ENCODE measurements around the gene LIPH. TPM values are rescaled to one million over a fixed set of nuclear protein-coding genes. Genes with fewer than 3 reads are reported as not detected.

LIPH gene
- total RNA-seq, 1 donor from 2014 or later: not detected

DNA sequence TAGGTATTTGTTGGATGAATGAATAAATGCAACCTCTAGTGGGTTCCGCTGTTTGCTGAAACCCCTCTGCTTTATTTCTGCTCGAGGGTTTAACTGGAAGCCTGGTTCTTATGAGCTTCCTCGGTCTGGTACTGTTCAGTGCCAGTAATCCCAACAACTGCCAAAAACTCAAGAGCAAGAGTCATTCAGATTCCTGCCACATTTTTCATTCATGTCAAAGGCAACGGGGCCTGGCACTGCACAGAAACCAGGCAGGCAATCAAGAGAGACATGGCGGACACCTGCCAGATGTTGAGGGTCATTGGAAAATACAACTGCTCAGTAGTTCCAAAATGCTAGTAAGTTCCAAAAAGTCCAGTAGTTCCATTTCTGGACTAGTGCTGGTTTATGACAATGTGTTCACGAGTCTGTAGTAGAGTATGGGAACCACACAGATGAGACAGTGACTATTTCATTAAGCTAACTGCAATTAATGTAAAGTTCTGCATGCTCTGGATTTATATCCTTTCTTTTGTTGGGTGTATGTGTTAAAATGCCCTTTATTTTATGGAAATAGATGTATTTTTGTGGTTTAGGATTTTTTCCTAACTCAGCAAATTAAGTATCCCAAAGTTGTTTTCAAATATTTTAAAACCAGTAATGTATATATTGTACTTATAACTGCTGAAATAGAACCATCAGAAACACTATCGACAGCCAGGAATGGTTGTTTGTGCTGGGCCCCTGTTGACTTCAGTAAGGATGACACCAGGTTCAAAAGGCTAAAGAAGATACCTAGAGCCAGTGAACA, 30.8 kb downstream of the LIPH start:
- DNase-seq (ENCODE audit: low read depth, low spot score): no peak
- H3K27me3 Mint-ChIP-seq (ENCODE audit: low read depth): peaks cover 69% of the 10 kb centered on the region
- H3K27ac Mint-ChIP-seq (ENCODE audit: unreplicated experiment): no peak overlapping the region
- H3K36me3 Mint-ChIP-seq (ENCODE audit: low read depth): no peaks in the 10 kb centered on the region
- H3K4me3 Mint-ChIP-seq: no peak overlapping the region
- H3K9me3 Mint-ChIP-seq: no peaks in the 10 kb centered on the region
- TF ChIP-seq, protein P1, sequence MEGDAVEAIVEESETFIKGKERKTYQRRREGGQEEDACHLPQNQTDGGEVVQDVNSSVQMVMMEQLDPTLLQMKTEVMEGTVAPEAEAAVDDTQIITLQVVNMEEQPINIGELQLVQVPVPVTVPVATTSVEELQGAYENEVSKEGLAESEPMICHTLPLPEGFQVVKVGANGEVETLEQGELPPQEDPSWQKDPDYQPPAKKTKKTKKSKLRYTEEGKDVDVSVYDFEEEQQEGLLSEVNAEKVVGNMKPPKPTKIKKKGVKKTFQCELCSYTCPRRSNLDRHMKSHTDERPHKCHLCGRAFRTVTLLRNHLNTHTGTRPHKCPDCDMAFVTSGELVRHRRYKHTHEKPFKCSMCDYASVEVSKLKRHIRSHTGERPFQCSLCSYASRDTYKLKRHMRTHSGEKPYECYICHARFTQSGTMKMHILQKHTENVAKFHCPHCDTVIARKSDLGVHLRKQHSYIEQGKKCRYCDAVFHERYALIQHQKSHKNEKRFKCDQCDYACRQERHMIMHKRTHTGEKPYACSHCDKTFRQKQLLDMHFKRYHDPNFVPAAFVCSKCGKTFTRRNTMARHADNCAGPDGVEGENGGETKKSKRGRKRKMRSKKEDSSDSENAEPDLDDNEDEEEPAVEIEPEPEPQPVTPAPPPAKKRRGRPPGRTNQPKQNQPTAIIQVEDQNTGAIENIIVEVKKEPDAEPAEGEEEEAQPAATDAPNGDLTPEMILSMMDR (conservative IDR thresholded peaks at IDR 0.05): no peak
- no peaks in the 10 kb centered on the region for H3K4me1 Mint-ChIP-seq

GRCh38 chr3:185519021-185519420, 33.4 kb downstream of the LIPH start:
- Mint-ChIP-seq H3K4me1 (no peaks in the 10 kb centered on the region), H3K27me3 (ENCODE audit: low read depth) (peaks cover 65% of the 10 kb centered on the region), H3K4me3 (no peak overlapping the region), H3K27ac (ENCODE audit: unreplicated experiment) (no peak overlapping the region), H3K9me3 (no peaks in the 10 kb centered on the region), H3K36me3 (ENCODE audit: low read depth) (no peaks in the 10 kb centered on the region)
- no peak for DNase-seq (ENCODE audit: low read depth, low spot score)
- TF ChIP-seq, protein P1 (conservative IDR thresholded peaks at IDR 0.05): no peak

DNA sequence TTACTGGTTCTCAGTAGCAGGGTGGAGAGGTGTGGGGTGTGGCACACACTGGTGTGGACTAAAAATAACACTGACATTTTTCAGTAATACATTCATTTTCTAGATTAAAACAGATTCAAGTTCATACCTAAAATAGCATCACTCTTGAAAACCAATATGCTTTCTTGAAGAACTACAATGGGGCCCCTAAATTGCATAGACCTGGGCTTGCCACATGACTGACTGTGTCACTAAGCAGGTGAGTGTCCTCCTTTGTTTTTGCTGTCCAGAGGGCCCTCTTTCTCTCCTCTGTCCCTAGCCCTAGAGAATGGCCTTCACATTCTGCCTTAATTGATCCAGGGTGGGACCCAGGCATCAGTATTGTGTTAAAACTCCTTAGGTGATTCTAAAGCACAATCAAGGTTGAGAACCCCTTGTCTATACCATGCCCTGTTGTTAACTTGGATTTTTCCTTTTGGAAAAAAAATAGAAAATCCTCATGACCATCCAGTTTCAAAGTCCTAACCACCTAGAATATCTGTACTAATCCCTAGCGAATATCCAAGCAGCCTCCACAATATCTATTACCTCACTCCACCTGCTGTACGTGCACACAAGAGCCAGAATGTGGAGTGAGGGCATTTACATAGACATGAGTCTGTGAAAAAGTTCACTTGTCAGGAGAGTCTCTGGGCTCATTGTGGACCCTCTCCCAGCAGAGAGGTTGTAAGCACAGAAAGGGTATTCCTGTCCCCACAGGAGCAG, 34.8 kb downstream of the LIPH start:
- Mint-ChIP-seq H3K9me3 (no peaks in the 10 kb centered on the region), H3K27me3 (ENCODE audit: low read depth) (peaks cover 66% of the 10 kb centered on the region), H3K4me3 (no peak overlapping the region), H3K27ac (ENCODE audit: unreplicated experiment) (no peak overlapping the region), H3K36me3 (ENCODE audit: low read depth) (no peaks in the 10 kb centered on the region), H3K4me1 (no peaks in the 10 kb centered on the region)
- no peak for DNase-seq (ENCODE audit: low read depth, low spot score)
- TF ChIP-seq, protein P1 (conservative IDR thresholded peaks at IDR 0.05): no peak

DNA sequence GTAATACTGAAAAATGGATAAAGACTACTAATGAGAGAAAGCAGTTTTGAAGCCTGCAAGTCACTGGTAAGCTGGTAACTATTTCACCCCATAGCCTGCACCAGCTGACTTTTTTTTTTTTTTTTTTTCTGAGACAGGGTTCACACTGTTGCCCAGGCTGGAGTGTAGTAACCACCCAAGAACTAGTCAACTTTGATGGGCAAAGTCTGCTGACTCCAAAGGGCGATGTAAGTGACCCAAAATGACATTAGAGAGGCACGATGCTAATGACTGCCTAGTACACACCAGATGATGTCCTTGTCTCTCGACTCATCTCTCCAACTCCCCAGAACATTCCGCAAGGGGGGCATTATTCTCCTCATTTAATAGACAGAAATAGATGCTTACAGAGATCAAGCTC, 40.7 kb downstream of the LIPH start:
- no peaks in the 10 kb centered on the region for H3K9me3 Mint-ChIP-seq
- peaks cover 25% of the 10 kb centered on the region for H3K27me3 Mint-ChIP-seq (ENCODE audit: low read depth)
- no peak overlapping the region for H3K27ac Mint-ChIP-seq (ENCODE audit: unreplicated experiment)
- no peaks in the 10 kb centered on the region for H3K4me1 Mint-ChIP-seq
- TF ChIP-seq, protein P1 (conservative IDR thresholded peaks at IDR 0.05): no peak
- no peak for DNase-seq (ENCODE audit: low read depth, low spot score)
- no peaks in the 10 kb centered on the region for H3K36me3 Mint-ChIP-seq (ENCODE audit: low read depth)
- no peak overlapping the region for H3K4me3 Mint-ChIP-seq

DNA sequence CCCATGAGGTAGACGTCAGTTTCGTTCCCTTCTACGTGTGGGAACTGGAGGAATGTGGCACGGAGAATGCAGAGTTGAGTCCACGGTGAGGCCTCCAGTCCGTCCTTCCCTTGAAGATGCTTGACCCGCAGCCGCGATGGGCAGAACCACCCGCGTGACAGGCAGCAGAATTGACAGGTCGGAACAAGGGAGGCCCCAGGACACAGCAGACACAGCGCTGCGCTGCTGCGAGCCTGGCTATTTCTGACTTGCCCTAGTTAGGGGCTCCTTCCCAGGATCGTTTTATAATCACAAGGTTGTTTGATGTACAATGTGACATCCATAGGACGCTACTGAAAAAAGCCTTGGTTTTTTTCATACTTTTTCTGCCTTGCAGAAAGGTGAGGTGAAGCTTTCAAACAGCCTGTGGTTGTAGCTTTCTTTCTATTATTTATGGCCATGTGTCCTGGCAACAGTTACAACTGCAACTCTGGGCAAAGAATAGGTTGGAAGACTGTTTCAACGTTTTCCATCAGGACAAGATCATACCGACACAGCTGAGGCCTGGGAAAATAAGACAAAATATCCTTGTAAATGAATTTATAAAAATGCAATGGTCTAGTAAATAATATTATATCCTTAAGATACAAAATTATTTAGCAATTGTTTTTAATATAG, 43.9 kb downstream of the LIPH start:
- H3K4me1 Mint-ChIP-seq: no peaks in the 10 kb centered on the region
- peaks cover 16% of the 10 kb centered on the region for H3K27me3 Mint-ChIP-seq (ENCODE audit: low read depth)
- H3K27ac Mint-ChIP-seq (ENCODE audit: unreplicated experiment): no peak overlapping the region
- no peaks in the 10 kb centered on the region for H3K9me3 Mint-ChIP-seq
- H3K4me3 Mint-ChIP-seq: no peak overlapping the region
- DNase-seq (ENCODE audit: low read depth, low spot score): no peak
- TF ChIP-seq, protein P1 (conservative IDR thresholded peaks at IDR 0.05): no peak
- H3K36me3 Mint-ChIP-seq (ENCODE audit: low read depth): no peaks in the 10 kb centered on the region

Data from neural crest cell (in vitro differentiated cells).